ENCODE measurements around the gene SNX25.
A peak's percentile ranks its signal among the peaks of the same experiment; 100 is the strongest.
"Not testable (repeated sequence)": the region's sequence is repeated elsewhere in the genome, so short reads cannot be mapped to it uniquely, and the experiment has no call there.

Gene SNX25

DNA sequence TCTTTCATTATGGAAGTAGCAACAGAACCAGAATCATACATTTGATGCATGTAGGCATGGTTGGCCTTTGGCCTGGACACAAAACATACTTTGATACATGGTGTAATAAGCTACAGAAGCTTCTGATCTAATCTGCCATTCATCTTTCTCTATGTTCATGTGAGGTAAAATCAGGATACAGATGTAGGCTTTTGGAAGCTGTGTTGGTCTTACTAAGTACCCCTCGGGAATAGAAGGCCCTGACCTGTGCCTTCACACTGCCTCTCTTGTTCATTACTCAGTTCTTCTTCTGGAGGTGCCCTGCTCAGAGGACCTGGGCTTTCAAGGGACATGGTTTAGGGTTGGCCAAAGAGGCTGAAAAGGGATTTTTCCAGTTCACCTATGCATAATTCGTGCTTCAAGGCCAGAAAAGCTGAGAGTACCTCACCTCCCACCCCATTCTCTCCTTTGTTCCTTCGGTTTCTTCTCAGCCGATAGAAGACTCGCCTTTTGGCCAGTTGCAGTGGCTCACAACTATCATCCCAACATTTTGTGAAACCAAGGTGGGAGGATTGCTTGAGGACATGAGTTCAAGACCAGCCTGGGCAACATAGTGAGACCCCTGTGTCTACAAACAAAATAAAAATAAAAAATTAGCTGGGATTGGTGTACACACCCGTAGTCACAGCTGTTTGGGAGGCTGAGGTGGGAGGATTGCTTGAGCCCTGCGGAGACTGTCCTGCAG is 25.9 kb downstream of the SNX25 start:
- no peak for DNase-seq

DNA sequence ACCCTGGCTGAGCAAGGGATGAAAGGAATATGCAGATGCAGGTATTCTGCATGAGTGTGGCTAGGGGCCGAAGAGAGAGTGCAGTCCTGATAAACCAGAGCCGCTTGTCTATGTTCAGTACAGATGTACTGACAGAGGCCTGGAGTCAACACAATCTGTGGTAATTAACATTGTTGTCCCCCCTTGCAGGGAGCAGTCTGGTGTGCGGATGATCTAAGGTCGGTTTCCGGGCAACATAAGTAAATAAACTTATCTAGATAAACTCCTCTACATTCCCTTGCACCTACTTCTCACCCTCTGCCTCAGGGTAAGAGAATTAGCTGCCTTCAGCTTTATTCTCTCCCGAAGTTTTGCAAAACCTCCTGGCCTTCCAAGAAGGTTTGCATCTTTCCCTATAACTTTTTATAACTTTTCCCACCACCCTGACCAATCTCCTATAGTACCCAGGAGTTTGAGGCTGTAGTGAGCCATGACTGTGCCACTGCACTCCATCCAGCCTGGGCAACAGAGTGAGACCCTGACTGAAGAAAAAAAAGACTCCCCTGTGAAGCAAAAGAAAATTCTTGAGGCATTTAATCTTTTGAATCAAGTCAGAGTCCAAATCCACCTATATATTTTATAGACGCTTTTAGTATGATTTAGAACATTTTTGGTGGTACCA is 26.6 kb downstream of the SNX25 start:
- no peak for DNase-seq

DNA sequence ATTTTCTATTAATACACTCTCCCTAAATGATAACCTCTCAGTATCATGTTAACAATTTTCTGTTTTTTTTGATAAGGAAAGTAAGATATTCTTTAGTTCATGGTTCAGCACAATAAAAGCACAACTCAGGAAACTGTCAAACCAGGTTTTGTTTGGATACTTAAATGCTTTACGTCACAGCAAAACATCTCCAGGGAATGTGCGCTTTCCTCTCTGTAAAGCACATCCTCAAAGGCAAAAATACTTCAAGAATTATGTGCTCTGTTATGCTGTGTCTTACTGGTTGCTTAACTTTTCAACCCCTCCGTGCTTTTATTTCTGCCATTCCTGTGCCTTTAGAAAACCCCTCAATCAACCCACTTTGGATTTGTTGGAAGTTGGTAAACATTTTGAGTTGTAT is 27.8 kb downstream of the SNX25 start:
- no peak for DNase-seq

DNA sequence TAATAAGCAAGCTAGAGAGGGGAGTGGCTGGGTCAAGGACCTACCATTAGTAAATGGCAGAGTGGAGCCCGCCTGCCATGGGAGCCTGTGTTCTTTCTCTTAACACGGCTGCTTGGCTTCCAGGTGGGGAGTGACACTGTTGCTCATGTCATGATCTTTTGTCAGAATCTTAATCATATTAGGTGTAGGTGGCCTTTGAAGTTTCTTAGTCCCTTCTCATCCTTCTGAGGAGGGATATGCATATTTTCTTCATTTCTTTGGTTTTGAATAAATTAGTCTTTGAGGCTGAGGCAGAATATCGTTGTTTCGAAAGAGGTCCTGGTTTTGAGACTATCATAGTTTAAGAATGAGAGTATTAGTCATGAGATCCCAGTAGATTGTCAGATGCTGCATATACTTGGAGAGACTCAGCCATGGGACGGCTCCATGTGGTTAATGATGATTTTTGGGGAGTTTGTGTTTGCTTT is 28.9 kb downstream of the SNX25 start:
- no peak for DNase-seq

DNA sequence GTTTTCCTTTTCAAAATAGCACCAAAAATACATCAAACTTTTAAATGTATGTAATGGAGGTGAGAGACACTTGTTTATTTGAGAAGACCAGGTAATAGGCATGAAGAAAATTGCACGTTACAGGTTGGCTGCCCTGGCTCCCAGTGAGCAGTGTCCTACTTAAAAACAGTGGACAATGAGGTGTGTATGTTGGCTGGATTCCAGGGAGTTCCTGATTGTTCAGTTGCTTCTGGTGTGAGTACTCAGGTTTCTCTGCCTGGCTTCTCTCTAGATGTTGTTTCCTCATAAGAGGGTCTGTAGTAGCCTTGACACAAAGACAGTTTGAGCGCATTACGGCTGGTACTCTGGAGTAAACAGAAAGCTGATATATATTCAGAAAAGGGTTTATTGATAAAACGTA is 29.4 kb downstream of the SNX25 start:
- DNase-seq: no peak

DNA sequence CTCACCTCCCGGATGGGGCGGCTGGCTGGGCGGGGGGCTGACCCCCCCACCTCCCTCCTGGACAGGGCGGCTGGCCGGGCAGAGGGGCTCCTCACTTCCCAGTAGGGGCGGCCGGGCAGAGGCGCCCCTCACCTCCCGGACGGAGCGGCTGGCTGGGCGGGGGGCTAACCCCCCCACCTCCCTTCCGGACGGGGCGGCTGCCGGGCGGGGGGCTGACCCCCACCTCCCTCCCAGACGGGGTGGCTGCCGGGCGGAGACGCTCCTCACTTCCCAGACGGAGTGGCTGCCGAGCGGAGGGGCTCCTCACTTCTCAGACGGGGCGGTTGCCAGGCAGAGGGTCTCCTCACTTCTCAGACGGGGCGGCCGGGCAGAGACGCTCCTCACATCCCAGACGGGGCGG is 31.1 kb downstream of the SNX25 start:
- DNase-seq: not testable (repeated sequence)

DNA sequence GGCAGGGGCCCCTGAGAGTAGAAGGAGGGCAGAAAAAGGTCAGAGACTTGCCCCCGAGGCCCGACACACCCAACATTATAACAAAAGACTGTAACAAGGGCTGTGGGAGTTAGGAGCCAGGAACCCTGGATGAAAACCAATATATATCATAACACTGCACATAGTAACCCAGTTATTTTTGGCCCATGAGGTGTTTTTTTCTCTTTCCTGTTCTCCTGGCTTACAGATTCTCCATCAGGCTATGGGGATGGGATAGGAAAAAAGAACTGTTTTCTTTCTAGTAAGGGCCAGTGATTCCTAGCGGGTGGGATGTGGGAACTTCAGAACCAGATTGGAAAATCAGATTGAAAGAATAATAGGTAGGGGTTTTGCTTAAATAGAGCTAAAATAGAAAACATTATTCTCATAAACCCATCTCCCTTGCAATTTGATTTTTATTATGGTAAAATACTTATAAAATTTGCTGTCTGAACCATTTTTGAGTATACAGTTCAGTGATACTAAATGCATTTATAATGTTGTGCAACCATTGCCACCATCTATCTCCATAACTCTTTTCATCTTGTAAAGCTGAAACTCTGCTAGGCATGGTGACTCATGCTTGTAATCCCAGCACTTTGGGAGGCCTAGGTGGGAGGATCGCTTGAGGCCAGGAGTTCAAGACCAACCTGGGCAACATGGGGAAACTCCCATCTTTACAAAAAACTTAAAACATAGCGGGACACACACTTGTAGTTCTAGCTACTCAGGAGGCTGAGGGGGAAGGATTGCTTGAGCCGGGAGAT is 33.5 kb downstream of the SNX25 start:
- no peak for DNase-seq

DNA sequence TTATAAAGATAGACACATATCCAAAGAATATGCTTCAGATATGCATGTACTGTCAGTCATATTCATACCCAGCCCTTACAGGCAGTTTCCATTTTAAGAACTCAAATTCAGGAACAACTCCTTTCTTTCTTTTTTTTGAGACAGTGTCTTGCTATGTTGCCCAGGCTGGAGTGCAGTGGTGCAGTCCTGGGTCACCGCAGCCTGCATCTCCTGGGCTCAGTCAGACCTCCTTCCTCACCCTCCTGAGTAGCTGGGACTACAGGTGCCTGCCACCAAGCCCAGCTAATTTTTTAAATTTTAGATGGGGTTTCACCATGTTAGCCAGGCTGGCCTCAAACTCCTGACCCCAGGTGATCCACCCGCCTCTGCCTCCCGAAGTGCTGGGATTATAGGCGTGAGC is 34.5 kb downstream of the SNX25 start:
- DNase-seq: no peak

DNA sequence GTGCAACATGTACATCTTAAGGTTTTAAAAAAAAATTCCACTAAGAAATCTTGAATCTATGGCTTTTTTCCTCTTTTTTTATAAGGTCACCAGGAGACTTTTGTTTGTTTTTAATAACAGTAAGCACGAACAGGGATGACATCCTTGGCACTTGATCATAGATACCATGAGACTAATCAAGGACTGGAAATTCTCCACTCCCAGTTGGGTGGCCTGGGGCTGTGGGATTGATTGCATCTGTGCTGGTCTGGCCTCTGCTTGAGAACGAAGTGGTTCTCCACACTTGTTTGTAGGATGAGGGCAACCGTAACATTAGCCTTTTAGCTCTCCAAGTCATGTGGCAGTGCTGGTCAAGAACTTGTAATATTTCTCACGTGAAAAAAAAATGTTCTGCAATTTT is 35.4 kb downstream of the SNX25 start:
- no peak for DNase-seq

DNA sequence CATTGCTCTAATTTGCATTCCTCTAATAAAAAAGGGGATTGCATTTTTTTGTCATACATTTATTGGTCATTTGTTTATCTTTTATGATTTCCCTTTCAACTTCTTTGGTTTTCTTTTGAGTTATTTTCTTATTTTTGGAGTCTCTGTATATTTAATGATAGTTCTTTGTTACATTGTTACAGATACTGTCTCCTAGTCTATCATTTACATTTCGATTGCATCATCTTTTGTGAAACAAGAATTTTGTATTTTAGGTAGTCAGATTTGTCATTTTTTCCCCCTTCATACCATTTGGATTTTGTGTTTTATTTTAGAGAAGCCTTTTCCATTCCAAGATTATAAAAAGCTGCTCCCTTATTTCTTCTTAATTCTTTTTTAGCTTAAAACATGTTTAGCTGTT is 37.1 kb downstream of the SNX25 start:
- DNase-seq: no peak

DNA sequence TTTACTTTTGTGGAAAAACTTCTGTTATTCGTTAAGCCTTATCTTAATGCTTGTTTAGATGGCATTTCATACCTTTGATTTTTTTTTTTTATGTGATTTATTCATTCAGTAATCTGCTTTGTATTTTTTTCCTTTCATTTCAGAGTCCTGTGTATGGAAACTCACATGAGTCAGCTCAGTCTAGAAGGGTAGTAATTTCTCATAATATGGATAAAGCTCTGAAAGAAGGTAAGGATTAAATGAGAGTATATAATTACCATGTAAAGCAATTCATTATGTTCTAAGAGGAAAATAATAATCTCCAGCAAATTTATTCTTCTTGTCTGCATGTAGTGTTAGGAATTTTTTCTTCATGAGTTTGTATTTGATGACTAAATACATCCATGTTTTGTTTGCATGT is 37.8 kb downstream of the SNX25 start:
- DNase-seq: no peak

DNA sequence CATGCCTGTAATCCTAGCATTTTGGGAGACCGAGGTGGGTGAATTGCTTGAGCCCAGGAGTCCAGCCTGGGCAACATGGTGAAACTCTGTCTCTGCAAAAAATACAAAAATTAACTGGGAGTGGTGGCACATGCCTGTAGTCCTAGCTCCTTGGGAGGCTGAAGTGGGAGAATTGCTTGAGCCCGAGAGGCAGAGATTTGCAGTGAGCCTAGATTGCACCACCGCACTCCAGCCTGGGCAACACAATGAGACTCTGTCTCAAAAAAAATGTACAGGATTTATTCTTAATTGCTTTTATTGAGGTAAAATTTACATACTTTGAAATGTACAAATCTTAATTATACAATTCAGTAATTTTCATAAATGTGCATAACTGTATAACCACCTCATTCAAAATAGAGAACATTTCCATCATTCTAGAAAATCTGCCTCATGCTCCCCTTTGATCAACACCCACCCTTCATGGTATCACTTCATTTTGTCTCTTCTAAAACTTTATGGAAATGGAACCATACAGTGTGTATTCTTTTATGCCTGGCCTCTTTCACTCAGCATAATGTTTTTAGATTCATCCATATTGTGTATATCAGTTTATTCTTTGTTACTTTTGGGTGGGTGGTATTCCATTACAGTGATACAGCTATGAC is 39.1 kb downstream of the SNX25 start:
- no peak for DNase-seq

DNA sequence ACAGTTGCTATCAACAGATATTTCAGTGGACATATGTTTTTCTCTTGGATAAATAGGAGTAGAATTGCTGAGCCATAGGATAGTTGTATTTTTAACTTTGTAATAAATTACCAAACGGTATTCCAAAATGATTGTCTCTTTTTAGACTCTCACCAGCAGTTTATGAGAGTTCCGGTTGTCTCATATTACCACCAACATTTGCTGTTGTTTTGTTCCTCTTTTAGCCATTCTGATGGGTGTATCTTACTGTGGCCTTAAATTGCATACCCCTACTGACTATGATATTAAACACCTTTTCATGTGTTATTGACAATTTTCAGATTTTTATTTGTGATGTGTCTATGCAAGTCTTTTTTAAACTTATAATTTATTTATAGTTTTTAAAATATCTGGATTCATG is 39.7 kb downstream of the SNX25 start:
- no peak for DNase-seq

DNA sequence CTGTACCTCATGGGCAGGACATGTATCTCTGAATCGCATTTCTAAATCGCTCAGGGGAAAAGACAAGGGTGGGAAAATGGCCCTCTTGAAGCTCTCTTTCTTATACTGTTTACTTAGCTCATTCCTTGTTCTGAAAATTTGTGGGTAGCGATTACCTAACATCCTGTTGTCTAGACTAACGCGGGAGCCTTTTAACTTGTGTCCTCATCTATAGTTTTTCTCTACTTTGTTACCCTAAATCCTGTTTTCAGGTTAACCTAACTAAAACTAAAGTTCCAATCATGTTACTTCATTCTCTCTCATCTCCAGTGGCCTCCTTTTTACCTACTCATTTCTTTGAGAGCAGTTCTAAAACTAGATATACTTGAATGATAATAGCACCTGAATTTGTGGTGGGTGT is 45.0 kb downstream of the SNX25 start:
- DNase-seq: peak; percentile 23

DNA sequence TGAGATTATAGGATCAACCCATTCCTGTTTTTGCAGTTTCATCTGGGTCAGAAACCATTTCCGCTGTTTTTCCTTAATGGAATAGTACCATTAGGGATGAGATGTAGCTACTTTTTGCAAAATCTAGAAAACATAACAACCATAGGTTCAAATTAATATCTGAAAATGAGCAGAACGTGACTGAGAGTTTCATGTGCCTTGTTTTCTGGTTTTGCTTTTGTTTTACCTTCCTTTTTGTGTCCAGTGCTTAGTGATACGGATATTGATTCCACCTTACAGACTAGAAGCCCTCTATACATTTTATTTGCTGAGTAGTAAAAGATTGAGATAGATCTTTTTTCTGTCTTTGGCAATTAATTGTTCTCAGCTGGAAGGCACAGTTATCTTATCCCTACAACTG is 46.5 kb downstream of the SNX25 start:
- no peak for DNase-seq

DNA sequence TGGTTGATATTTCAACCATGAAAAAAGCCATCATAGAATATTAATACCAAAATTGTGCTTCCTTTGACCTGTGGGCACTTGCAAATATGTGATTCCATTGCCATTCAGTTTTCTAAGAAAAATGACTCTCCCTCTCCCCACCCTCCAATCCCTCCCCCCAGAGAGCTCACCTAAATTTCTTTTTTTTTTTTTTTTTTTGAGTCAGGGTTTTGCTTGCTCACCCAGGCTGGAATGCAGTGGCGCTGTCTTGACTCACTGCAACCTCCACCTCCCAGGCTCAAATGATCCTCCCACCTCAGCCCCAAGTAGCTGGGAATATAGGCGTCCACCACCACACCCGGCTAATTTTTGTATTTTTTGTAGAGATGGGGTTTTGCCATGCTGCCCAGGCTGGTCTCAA is 47.0 kb downstream of the SNX25 start:
- no peak for DNase-seq

DNA sequence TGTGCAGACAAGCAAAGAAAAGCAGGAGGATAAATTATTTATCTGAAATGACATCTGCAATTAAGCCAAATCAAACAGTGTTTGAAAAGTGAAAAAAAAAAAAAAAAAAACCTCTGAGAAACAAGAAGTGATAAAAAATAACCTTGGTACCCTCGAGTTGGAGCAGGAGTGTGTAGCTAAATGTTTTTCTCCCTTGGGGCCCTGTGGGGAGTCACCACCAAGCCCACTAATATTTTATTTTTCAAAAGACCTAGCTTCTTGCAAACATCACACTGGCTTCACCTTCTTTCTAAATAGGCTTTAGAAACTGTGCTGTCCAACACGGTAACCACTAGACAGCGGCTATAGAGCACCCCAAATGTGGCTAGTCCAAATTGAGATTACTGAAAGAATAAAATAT is 47.7 kb downstream of the SNX25 start:
- DNase-seq: no peak

DNA sequence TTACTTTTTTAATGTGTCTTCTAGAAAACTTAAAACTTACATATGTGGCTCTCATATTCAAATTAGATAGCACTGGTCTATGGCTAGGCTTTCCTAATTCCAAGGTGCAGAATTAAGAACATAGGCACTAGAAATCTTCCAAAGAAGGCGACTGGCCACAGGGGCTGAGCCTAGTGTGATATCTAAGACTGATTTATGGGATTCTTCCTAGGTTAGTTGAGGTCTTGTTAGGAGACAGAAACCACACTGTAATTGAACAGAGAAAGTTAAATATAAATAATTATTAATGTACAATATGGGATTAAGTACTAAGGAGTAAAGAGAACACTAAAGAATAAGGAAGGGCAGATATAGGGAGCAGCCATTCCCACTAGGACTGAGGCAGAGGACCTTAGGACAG is 48.3 kb downstream of the SNX25 start:
- no peak for DNase-seq

DNA sequence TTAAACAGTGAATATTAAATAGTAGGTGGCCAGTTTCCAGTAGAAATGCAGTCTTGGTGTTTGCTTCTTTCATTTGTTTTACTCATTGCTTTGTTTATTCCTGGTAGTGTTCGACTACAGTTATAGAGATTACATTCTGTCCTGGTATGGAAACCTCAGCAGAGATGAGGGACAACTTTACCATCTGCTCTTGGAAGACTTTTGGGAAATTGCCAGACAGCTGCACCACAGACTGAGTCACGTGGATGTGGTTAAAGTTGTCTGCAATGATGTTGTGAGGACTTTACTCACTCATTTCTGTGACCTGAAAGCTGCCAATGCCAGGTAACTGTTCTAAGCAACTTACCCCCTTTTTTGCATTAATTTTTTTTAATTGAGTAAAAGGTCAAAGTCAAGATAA is 49.3 kb downstream of the SNX25 start:
- not testable (repeated sequence) for DNase-seq

DNA sequence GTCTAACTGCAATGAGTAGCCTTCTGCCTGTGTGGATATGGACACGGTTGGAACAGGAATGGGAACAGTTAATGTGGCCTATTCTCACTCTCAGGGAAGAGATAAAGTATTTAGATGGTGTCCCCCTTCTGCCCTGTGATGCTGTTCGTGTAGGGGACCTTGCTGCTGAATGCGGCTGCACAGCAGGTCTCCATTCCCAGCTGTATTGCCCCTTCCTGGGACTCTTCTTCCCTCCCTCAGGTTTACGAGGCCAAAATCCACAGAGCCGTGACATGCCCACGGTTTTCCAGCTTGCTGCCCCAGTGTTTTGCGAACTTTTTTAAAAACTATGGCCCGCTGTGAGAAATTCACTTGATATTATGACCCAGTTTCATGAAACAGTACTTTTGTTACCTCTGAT is 50.3 kb downstream of the SNX25 start:
- DNase-seq: no peak

DNA sequence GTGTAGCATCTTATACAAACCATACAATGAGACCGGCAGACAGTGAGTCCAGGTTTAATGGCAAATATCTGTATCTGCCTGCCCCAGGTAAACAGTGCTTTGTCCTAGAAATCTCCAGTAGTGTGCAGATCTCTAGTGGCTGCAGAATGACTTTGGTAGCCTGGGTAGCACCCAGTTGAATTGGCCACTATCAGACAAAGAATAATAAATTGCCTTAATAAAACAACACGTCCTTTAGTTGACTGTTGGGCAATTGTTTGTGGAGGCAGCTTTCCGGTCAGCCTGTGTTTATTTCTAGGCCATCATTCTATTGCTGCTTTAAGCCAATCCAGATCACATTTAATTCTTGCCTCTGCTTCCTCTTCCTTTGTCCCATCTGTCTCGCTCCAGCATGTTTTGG is 52.5 kb downstream of the SNX25 start:
- DNase-seq: no peak

DNA sequence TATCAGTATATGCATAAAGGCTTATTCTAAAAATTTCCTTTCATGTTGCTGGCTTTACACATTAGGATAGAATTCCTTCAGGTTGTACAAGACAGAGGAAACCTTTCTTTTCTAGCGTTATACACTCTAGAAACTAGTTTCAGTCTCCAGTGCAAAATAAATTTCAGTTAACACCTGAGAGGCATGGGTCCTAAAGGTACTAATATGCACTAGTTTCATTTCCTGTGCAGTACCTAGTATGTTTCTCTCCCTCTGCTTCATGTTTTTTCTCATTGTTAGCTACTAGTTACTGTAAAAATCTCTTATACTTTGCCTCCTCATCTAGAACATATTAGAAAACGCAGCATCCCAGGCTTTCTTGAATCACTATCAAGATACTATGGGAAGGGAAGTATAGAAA is 54.0 kb downstream of the SNX25 start:
- no peak for DNase-seq

DNA sequence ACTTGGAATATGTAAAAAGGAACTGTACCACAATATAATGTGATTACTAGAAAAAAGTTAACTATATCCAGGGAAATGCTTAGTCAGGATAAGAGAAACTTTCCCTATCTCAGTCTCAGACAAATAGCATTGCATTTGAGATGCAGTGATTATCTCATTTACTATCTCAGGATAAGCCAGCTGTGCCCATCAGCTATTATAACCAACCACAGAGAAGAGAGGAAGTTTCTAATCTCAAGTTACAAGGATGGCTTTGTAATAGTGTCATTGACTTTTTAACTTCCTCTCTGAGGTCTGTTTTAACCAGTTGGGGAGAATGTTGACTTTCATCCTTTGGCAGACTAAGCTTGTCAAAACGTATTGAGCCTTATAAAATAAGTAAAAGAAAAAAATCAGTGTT is 56.5 kb downstream of the SNX25 start:
- no peak for DNase-seq

DNA sequence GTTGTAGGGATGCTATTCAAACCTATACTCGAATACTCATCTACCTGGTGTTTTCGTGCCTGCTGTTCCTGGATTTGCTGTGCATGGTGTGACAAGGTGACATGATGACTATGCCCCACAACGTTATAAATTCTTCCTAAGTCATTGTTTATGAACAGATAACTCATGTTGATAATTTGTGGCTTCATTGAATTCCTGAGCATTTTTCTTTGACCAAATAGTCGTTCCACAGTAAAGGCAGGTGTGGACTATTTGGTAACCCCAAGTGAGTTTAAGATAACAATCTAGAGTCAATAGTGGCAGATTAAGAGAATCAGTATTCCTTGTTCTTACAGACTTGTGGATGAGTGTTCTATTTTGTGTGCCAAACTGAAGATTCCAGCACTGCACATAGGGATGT is 59.9 kb downstream of the SNX25 start:
- no peak for DNase-seq
